Vagina (tissue), 2 donors: Measurements from ENCODE around the gene HDX. TPM values are rescaled to one million over a fixed set of nuclear protein-coding genes. Genes with fewer than 3 reads are reported as not detected.

Source experiments
- DNase-seq, 2 donors: peaks; one replicate each; pipeline ENCODE4 v3.0.0-alpha.2; 2017; ENCODE audit errors: extremely low spot score in 2 of 2
- H3K27ac ChIP-seq: fragments of 200-600 bp; sonication (generic); one replicate; pipeline ENCODE4 v1.5.1; 2019
- H3K27me3 ChIP-seq: fragments of 200-600 bp; sonication (generic); one replicate; pipeline ENCODE4 v1.5.1; 2019
- H3K36me3 ChIP-seq, 2 donors: fragments of 200-600 bp; sonication (generic); one replicate each; pipeline ENCODE4 v1.5.1; 2017 to 2019
- H3K4me1 ChIP-seq: fragments of 200-600 bp; sonication (generic); one replicate; pipeline ENCODE4 v1.5.1; 2019
- H3K4me3 ChIP-seq, 2 donors: fragments of 200-600 bp; sonication (generic); 1 replicate in 1 of 2; 2 replicates in 1 of 2; pipeline ENCODE4 v1.5.1; 2016 to 2019
- H3K9me3 ChIP-seq: fragments of 200-600 bp; sonication (generic); one replicate; pipeline ENCODE4 v1.5.1; 2019
- CTCF ChIP-seq, 3 experiments: fragments of 450-650 bp in 2 of 3; fragments of 200-600 bp in 1 of 3; sonication (generic) in 1 of 3; IDR thresholded peaks; one replicate each; pipeline ENCODE4 v1.5.1; 2017 to 2019; ENCODE audit warnings: antibody characterized with exemption in 3 of 3, mild to moderate bottlenecking in 2 of 3, moderate library complexity in 2 of 3
- POLR2A ChIP-seq, 2 donors: fragments of 450-650 bp; IDR thresholded peaks; one replicate each; pipeline ENCODE4 v1.6.1; 2017; ENCODE audit warnings: antibody characterized with exemption in 2 of 2, mild to moderate bottlenecking in 2 of 2, moderate library complexity in 2 of 2
- POLR2AphosphoS5 ChIP-seq, 2 donors: sonication (generic); formaldehyde crosslinking; IDR thresholded peaks; one replicate each; pipeline ENCODE4 v1.9.0; 2017; ENCODE audit warnings: antibody characterized with exemption in 2 of 2, mild to moderate bottlenecking in 2 of 2, low read depth in 1 of 2; ENCODE audit not compliant: insufficient read depth in 1 of 2
- intact Hi-C: fragments of 100-400 bp; cut with DNase I; formaldehyde crosslinking; loops from one replicate; pipeline ENCODE4 v1.15.1; 2023
- total RNA-seq: library from RNA; depleted of rRNA; stranded (reverse); fragments of >200 nt; gene quantifications from one replicate; pipeline ENCODE4 v1.2.3, GENCODE V29; 2016

Gene HDX
- total RNA-seq, 1 donor from 2014 or later: 4.4 TPM

- Histone ChIP-seq H3K36me3 (no peaks in the 10 kb centered on the region), H3K27ac (no peak overlapping the region), H3K4me1 (no peaks in the 10 kb centered on the region), H3K4me3 (no peak overlapping the region), H3K27me3 (no peaks in the 10 kb centered on the region), H3K9me3 (no peaks in the 10 kb centered on the region)
- intact Hi-C loops: no loop called here
- peak in 1 of 3 experiments; percentile 28 for TF ChIP-seq CTCF (IDR thresholded peaks at IDR 0.05)
- no peak for TF ChIP-seq POLR2AphosphoS5 (IDR thresholded peaks at IDR 0.05; ENCODE audit: insufficient read depth in 1 of 2, low read depth in 1 of 2)
- no peak for DNase-seq
Measured at GRCh38 chrX:84339507-84340364, 162.5 kb downstream of the HDX start.

GRCh38 chrX:84336646-84337045, 165.6 kb downstream of the HDX start:
- Histone ChIP-seq H3K4me1 (no peaks in the 10 kb centered on the region), H3K4me3 (no peak overlapping the region), H3K9me3 (no peaks in the 10 kb centered on the region), H3K27me3 (no peaks in the 10 kb centered on the region), H3K27ac (no peak overlapping the region), H3K36me3 (no peaks in the 10 kb centered on the region)
- no peak for DNase-seq
- TF ChIP-seq POLR2A (IDR thresholded peaks at IDR 0.05) (no peak), POLR2AphosphoS5 (IDR thresholded peaks at IDR 0.05; ENCODE audit: insufficient read depth in 1 of 2, low read depth in 1 of 2) (no peak), CTCF (IDR thresholded peaks at IDR 0.05) (no peak)
- intact Hi-C loops: no loop called here

GRCh38 chrX:84335121-84335520, 167.1 kb downstream of the HDX start:
- no peaks in the 10 kb centered on the region for H3K36me3 ChIP-seq

DNA sequence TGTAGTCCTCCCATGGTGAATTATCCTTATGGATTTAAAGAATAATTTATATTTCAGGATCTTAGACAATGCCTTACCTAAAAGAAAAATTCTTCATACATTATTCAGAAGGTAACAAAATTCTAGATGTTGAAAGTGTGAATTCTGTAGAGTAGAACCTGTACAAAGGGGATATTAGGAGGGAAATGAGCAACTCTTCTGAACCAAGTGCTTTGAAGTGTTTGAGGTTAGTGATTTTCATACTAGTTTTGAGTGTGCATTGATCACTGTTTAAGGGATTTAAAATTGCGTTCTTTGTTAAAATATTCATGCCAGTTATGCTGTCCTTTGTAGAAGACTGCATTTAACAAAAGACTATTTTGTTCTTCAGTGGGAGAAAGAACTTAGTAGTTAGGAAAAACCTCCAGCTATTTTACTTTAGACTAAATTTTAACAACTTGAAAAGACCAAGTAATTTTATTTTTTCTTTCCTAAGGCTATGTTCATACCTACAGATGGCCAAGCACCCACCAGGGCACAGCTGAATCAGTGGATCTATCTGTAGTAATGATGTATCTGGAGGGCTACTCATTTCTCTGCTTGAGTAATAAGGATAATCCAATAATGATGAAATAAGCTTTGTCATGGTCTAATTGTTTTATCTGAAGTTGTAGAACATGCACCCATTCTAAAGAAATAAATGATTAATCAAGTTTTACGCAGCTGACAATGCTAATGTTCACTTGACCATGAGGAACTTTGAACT, 180.0 kb downstream of the HDX start:
- Histone ChIP-seq H3K4me1 (no peaks in the 10 kb centered on the region), H3K27ac (no peak overlapping the region), H3K27me3 (no peaks in the 10 kb centered on the region), H3K4me3 (no peak overlapping the region), H3K36me3 (no peaks in the 10 kb centered on the region), H3K9me3 (no peaks in the 10 kb centered on the region)
- TF ChIP-seq POLR2A (IDR thresholded peaks at IDR 0.05) (no peak), CTCF (IDR thresholded peaks at IDR 0.05) (no peak), POLR2AphosphoS5 (IDR thresholded peaks at IDR 0.05; ENCODE audit: insufficient read depth in 1 of 2, low read depth in 1 of 2) (no peak)
- no peak for DNase-seq
- intact Hi-C loops: no loop called here

More at GRCh38 chrX:84335121-84335520, 167.1 kb downstream of the HDX start:
- intact Hi-C loops: no loop called here
- Histone ChIP-seq H3K4me1 (no peaks in the 10 kb centered on the region), H3K27me3 (no peaks in the 10 kb centered on the region), H3K4me3 (no peak overlapping the region), H3K27ac (no peak overlapping the region), H3K9me3 (no peaks in the 10 kb centered on the region)
- TF ChIP-seq CTCF (IDR thresholded peaks at IDR 0.05) (no peak), POLR2AphosphoS5 (IDR thresholded peaks at IDR 0.05; ENCODE audit: insufficient read depth in 1 of 2, low read depth in 1 of 2) (no peak), POLR2A (IDR thresholded peaks at IDR 0.05) (no peak)
- no peak for DNase-seq
